Upper lobe of right lung (tissue), 1 donor: ENCODE data around the gene KCNMA1. TPM values are rescaled to one million over a fixed set of nuclear protein-coding genes. Genes with fewer than 3 reads are reported as not detected.

Experiments used
- ATAC-seq: fragments of 200-7000 bp; cut with Tn5 transposase; one replicate; pipeline ENCODE4 v1.9.1; 2020; ENCODE audit warnings: mild to moderate bottlenecking, moderate library complexity
- DNase-seq: peaks from one replicate; pipeline ENCODE4 v3.0.0-alpha.2; 2020
- H3K27ac ChIP-seq: fragments of 200-600 bp; one replicate; pipeline ENCODE4 v1.8.0; 2022
- H3K27me3 ChIP-seq: fragments of 200-600 bp; one replicate; pipeline ENCODE4 v1.8.0; 2022; ENCODE audit warnings: mild to moderate bottlenecking
- H3K36me3 ChIP-seq: fragments of 200-600 bp; one replicate; pipeline ENCODE4 v1.8.0; 2022
- H3K4me1 ChIP-seq: fragments of 200-600 bp; one replicate; pipeline ENCODE4 v1.8.0; 2022
- H3K4me3 ChIP-seq: fragments of 200-600 bp; one replicate; pipeline ENCODE4 v1.8.0; 2022; ENCODE audit warnings: mild to moderate bottlenecking
- H3K9me3 ChIP-seq: fragments of 200-600 bp; one replicate; pipeline ENCODE4 v1.8.0; 2022
- intact Hi-C: fragments of 100-400 bp; cut with DNase I; formaldehyde crosslinking; loops from one replicate; pipeline ENCODE4 v1.11.0; 2022
- total RNA-seq: library from RNA; stranded (reverse); fragmentation: NEBNext Ultra II Directional; extraction: Animal tissue kit (Norgen Biotek cat#: 25700); gene quantifications from one replicate; pipeline ENCODE4 v1.2.1, GENCODE V29; 2021
- TF ChIP-seq, protein P1 (sequence below): fragments of 200-600 bp; IDR thresholded peaks from one replicate; pipeline ENCODE4 v1.8.0; 2022; ENCODE audit warnings: antibody characterized with exemption
- donor health status: DM: no; HTN: yes; CAD: no; lungs with severe emphysema.

The KCNMA1 gene
- total RNA-seq, 1 donor from 2014 or later = 26.3 TPM

GRCh38 chr10:77091597-77092165, 545.9 kb downstream of the KCNMA1 start:
- TF ChIP-seq, protein P1, sequence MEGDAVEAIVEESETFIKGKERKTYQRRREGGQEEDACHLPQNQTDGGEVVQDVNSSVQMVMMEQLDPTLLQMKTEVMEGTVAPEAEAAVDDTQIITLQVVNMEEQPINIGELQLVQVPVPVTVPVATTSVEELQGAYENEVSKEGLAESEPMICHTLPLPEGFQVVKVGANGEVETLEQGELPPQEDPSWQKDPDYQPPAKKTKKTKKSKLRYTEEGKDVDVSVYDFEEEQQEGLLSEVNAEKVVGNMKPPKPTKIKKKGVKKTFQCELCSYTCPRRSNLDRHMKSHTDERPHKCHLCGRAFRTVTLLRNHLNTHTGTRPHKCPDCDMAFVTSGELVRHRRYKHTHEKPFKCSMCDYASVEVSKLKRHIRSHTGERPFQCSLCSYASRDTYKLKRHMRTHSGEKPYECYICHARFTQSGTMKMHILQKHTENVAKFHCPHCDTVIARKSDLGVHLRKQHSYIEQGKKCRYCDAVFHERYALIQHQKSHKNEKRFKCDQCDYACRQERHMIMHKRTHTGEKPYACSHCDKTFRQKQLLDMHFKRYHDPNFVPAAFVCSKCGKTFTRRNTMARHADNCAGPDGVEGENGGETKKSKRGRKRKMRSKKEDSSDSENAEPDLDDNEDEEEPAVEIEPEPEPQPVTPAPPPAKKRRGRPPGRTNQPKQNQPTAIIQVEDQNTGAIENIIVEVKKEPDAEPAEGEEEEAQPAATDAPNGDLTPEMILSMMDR = no peak
- no peak for ATAC-seq
- H3K27ac ChIP-seq = no peak overlapping the region
- no peaks in the 10 kb centered on the region for H3K9me3 ChIP-seq
- H3K4me3 ChIP-seq = no peak overlapping the region
- no peaks in the 10 kb centered on the region for H3K36me3 ChIP-seq
- H3K27me3 ChIP-seq = no peaks in the 10 kb centered on the region
- no peaks in the 10 kb centered on the region for H3K4me1 ChIP-seq
- intact Hi-C loops = no loop called here
- DNase-seq = no peak

DNA sequence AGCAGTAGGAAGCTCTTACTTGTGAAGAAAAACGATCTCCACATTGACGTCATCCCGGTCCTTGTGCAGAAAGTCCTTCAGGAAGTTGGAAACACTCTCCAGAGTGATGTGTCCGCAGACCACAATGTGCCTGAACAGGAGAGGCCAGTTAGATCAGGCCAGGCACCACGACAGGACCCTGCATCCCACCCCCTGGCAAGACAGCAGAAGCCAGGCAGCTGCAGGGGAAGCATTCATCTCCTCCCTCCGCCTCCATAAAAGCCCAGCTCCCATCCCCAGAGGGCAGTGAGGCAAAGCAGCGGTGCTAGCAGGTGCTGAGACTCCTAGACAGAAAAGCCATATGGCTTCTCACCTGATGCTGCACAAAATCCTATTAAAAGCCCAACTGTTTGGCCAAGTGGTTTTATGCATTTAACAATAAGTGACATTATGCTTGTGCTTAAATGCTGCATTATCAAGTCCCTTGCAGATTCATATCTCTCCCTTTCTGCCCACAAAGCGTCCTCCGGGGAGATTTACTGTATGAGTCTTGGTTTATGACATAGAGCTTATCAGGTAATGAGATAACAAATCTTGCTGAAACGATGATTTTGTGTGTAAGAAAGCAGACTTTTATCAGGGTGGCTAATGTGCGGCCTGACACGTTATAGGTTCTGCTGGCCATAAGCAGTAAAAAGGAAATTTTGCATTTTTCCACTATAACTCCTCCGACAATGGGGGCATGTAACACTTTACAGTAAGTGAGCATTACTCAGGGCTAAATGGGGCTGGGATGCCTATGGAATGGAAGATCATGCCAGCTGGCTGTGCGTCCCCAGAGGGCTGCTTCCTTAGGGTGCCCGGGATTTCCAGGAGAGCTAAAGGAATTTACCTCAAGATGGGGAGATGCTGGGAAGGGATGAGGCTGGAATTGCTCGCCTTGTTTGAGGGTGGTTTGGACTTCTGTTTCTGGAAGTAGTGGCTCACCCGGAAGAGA, 546.9 kb downstream of the KCNMA1 start:
- H3K27me3 ChIP-seq = no peaks in the 10 kb centered on the region
- no peak overlapping the region for H3K27ac ChIP-seq
- no peaks in the 10 kb centered on the region for H3K36me3 ChIP-seq
- ATAC-seq = no peak
- intact Hi-C loops = no loop called here
- TF ChIP-seq, protein P1 = no peak
- DNase-seq = no peak
- H3K4me3 ChIP-seq = no peak overlapping the region
- no peaks in the 10 kb centered on the region for H3K4me1 ChIP-seq
- H3K9me3 ChIP-seq = no peaks in the 10 kb centered on the region

GRCh38 chr10:77087366-77087765, 550.2 kb downstream of the KCNMA1 start:
- Histone ChIP-seq H3K27me3 (no peaks in the 10 kb centered on the region), H3K4me3 (no peak overlapping the region), H3K9me3 (no peaks in the 10 kb centered on the region), H3K4me1 (no peaks in the 10 kb centered on the region), H3K27ac (no peak overlapping the region), H3K36me3 (no peaks in the 10 kb centered on the region)
- no peak for ATAC-seq
- no peak for DNase-seq
- TF ChIP-seq, protein P1 = no peak
- intact Hi-C loops = no loop called here

- ATAC-seq = no peak
- Histone ChIP-seq H3K27me3 (no peaks in the 10 kb centered on the region), H3K9me3 (no peaks in the 10 kb centered on the region), H3K27ac (no peak overlapping the region), H3K4me1 (no peaks in the 10 kb centered on the region), H3K4me3 (no peak overlapping the region), H3K36me3 (no peaks in the 10 kb centered on the region)
- TF ChIP-seq, protein P1 = no peak
- DNase-seq = no peak
- intact Hi-C loops = no loop called here
Observed at GRCh38 chr10:77086081-77086480, 551.5 kb downstream of the KCNMA1 start.

GRCh38 chr10:77085344-77085743, 552.3 kb downstream of the KCNMA1 start:
- no peak for ATAC-seq
- no peaks in the 10 kb centered on the region for H3K36me3 ChIP-seq
- TF ChIP-seq, protein P1 = no peak
- no peak overlapping the region for H3K27ac ChIP-seq
- H3K4me3 ChIP-seq = no peak overlapping the region
- no peaks in the 10 kb centered on the region for H3K4me1 ChIP-seq
- no peak for DNase-seq
- intact Hi-C loops = no loop called here
- H3K9me3 ChIP-seq = no peaks in the 10 kb centered on the region
- no peaks in the 10 kb centered on the region for H3K27me3 ChIP-seq
